Testis (tissue), 2 donors: ENCODE results near the gene CHST13.

Experiments
- POLR2A ChIP-seq: fragments of 450-650 bp; IDR thresholded peaks from one replicate; pipeline ENCODE4 v1.6.1; 2017; ENCODE audit warnings: antibody characterized with exemption, mild to moderate bottlenecking, moderate library complexity
- TF ChIP-seq, protein P1 (sequence below), 3 experiments: fragments of 450-650 bp in 2 of 3; fragments of 200-600 bp in 1 of 3; sonication (generic) in 1 of 3; IDR thresholded peaks; one replicate each; pipeline ENCODE4 v1.5.1; 2016 to 2019; ENCODE audit warnings: antibody characterized with exemption in 3 of 3, mild to moderate bottlenecking in 2 of 3, moderate library complexity in 1 of 3

DNA sequence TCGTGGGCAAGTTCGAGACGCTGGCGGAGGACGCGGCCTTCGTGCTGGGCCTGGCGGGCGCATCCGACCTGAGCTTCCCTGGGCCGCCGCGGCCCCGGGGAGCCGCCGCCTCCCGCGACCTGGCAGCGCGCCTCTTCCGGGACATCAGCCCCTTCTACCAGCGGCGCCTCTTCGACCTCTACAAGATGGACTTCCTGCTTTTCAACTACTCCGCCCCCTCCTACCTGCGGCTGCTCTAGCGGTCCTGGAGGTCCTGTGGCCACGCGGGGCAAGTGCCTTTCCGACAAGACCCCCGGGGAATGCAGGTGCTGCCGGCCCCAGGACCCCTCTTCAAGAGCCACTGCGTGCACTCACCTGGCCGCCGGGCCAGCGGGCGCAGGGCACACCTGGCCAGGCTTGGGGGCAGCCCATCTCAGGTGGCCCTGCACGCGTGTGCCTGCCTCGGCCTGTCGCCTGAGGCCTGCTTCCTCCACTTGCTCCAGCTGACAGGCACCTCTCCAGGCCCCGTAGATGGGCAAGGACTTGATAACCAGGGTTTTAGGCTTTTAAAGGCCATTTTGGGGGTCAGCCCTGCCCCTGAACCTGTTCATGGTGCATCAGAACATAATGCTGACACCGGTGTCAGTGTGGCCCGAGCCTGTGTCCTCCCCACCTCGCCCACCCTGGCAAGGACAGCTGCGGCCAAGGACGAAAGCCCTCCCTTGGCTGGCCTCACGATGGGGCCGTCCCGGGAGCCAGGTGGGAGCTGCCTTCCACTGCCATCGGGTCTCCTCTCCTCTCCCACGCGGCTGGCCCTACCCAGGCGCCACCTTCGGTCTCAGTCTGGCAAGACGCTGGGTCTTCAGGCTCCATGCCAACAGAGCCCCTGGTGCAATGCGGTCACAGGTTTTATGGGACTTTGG lies 18.6 kb downstream of the CHST13 start:
- TF ChIP-seq, protein P1, sequence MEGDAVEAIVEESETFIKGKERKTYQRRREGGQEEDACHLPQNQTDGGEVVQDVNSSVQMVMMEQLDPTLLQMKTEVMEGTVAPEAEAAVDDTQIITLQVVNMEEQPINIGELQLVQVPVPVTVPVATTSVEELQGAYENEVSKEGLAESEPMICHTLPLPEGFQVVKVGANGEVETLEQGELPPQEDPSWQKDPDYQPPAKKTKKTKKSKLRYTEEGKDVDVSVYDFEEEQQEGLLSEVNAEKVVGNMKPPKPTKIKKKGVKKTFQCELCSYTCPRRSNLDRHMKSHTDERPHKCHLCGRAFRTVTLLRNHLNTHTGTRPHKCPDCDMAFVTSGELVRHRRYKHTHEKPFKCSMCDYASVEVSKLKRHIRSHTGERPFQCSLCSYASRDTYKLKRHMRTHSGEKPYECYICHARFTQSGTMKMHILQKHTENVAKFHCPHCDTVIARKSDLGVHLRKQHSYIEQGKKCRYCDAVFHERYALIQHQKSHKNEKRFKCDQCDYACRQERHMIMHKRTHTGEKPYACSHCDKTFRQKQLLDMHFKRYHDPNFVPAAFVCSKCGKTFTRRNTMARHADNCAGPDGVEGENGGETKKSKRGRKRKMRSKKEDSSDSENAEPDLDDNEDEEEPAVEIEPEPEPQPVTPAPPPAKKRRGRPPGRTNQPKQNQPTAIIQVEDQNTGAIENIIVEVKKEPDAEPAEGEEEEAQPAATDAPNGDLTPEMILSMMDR (IDR thresholded peaks at IDR 0.05) = no peak
- no peak for TF ChIP-seq POLR2A
